ENCODE results near the gene SPAG17. TPM values are rescaled to one million over a fixed set of nuclear protein-coding genes. Genes with fewer than 3 reads are reported as not detected.

Gene SPAG17
- total and polyA plus RNA-seq, 7 donors = not detected

- TF ChIP-seq POLR2AphosphoS5 (IDR thresholded peaks at IDR 0.05) (no peak), EP300 (IDR thresholded peaks at IDR 0.05) (no peak), CTCF (IDR thresholded peaks at IDR 0.05) (no peak), POLR2A (IDR thresholded peaks at IDR 0.05) (no peak)
- no peak for DNase-seq
- no peak overlapping the region for H3K27ac ChIP-seq
- WGBS, 2 donors = 83 to 89% methylated on average over 2 of the region's 2 CpGs
- H3K4me1 ChIP-seq = no peaks in the 10 kb centered on the region
- H3K4me3 ChIP-seq = no peak overlapping the region
- intact Hi-C loops (cut with DNase I) = no loop called here
- no peaks in the 10 kb centered on the region for H3K9me3 ChIP-seq
- no peaks in the 10 kb centered on the region for H3K36me3 ChIP-seq
- no peaks in the 10 kb centered on the region for H3K27me3 ChIP-seq
Observed at GRCh38 chr1:118090130-118090529, 94.9 kb downstream of the SPAG17 start.

GRCh38 chr1:118085365-118085764 is 99.7 kb downstream of the SPAG17 start:
- TF ChIP-seq POLR2AphosphoS5 (IDR thresholded peaks at IDR 0.05) (no peak), CTCF (IDR thresholded peaks at IDR 0.05) (no peak), POLR2A (IDR thresholded peaks at IDR 0.05) (no peak), EP300 (IDR thresholded peaks at IDR 0.05) (no peak)
- Histone ChIP-seq H3K4me1 (no peaks in the 10 kb centered on the region), H3K27me3 (no peaks in the 10 kb centered on the region), H3K4me3 (no peak overlapping the region), H3K36me3 (no peaks in the 10 kb centered on the region), H3K27ac (no peak overlapping the region), H3K9me3 (no peaks in the 10 kb centered on the region)
- WGBS, 2 donors = 92 to 95% methylated on average over 12 of the region's 12 CpGs
- no peak for DNase-seq
- intact Hi-C loops (cut with DNase I) = no loop called here

- TF ChIP-seq POLR2A (IDR thresholded peaks at IDR 0.05) (no peak), CTCF (IDR thresholded peaks at IDR 0.05) (no peak), POLR2AphosphoS5 (IDR thresholded peaks at IDR 0.05) (no peak), EP300 (IDR thresholded peaks at IDR 0.05) (no peak)
- no peak for DNase-seq
- Histone ChIP-seq H3K4me1 (no peaks in the 10 kb centered on the region), H3K4me3 (no peak overlapping the region), H3K27me3 (no peaks in the 10 kb centered on the region), H3K9me3 (no peaks in the 10 kb centered on the region), H3K36me3 (no peaks in the 10 kb centered on the region), H3K27ac (no peak overlapping the region)
- 82 to 88% methylated on average over 2 of the region's 2 CpGs for WGBS, 2 donors
- intact Hi-C loops (cut with DNase I) = no loop called here
Observed at GRCh38 chr1:118084400-118084799, 100.6 kb downstream of the SPAG17 start.

- Histone ChIP-seq H3K27me3 (no peaks in the 10 kb centered on the region), H3K36me3 (no peaks in the 10 kb centered on the region), H3K4me3 (no peak overlapping the region), H3K27ac (no peak overlapping the region), H3K4me1 (no peaks in the 10 kb centered on the region), H3K9me3 (no peaks in the 10 kb centered on the region)
- no peak for TF ChIP-seq EP300 (IDR thresholded peaks at IDR 0.05)
- no peak for TF ChIP-seq POLR2AphosphoS5 (IDR thresholded peaks at IDR 0.05)
- DNase-seq = no peak
- 92 to 96% methylated on average over 5 of the region's 5 CpGs for WGBS, 2 donors
- intact Hi-C loops (cut with DNase I) = no loop called here
Observed at GRCh38 chr1:118082984-118083383, 102.0 kb downstream of the SPAG17 start.

- Histone ChIP-seq H3K27ac (no peak overlapping the region), H3K9me3 (no peaks in the 10 kb centered on the region), H3K4me1 (no peaks in the 10 kb centered on the region), H3K4me3 (no peak overlapping the region), H3K27me3 (no peaks in the 10 kb centered on the region), H3K36me3 (no peaks in the 10 kb centered on the region)
- WGBS, 2 donors = 34% methylated on average over 3 of the region's 3 CpGs
- intact Hi-C loops (cut with DNase I) = no loop called here
- no peak for DNase-seq
- no peak for TF ChIP-seq CTCF (IDR thresholded peaks at IDR 0.05)
- no peak for TF ChIP-seq POLR2A (IDR thresholded peaks at IDR 0.05)
- no peak for TF ChIP-seq POLR2AphosphoS5 (IDR thresholded peaks at IDR 0.05)
- no peak for TF ChIP-seq EP300 (IDR thresholded peaks at IDR 0.05)
Observed at GRCh38 chr1:118081387-118081786, 103.6 kb downstream of the SPAG17 start.

All from sigmoid colon (tissue), 7 donors.